GM19438 (cell line): ENCODE results near the gene CDYL.

ENCODE experiments used
- ATAC-seq: cut with Tn5 transposase; IDR thresholded peaks from one replicate; pipeline ENCODE4 v1.9.1; 2021; ENCODE audit warnings: low read depth; ENCODE audit not compliant: unreplicated experiment

The CDYL gene

GRCh38 chr6:4773181-4773580 lies 3.0 kb upstream of the CDYL start:
- ATAC-seq: no peak

- no peak for ATAC-seq
Measured at GRCh38 chr6:4774296-4774695, 1.9 kb upstream of the CDYL start.

GRCh38 chr6:4774715-4775493 lies 1.3 kb upstream of the CDYL start:
- ATAC-seq: no peak

DNA sequence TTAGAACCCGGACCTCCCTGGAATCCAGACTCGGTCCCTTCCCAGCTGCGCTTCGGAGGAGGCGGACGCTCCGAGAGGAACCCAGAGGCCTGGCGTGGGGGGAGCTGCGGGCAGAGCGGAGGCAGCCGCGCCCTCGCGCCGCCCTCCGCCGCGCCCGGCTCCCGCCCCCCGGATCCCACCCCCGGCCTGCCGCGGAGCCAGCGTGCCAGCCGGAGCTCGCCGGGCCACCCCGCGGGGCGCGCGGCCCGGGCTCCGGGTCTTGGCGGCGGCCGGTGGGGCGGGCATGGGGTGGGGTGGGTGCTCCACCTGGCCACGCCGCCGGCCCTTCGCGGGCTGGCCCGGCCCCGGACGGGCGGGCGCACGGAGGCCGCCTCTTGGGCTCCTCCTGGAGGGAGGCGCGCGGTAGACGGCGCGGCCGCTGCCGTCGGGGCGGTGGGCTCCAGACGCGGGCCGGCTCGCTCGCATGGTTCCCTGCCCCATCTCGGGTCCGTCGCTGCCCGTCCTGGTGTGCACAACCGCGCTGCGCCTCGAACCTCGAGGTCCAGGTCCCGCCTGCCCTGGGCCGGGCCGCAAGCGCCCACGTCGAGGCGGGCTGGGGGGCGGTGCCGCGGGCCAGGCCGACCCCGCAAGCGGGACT lies 592 bp upstream of the CDYL start:
- peak; percentile 41 for ATAC-seq

DNA sequence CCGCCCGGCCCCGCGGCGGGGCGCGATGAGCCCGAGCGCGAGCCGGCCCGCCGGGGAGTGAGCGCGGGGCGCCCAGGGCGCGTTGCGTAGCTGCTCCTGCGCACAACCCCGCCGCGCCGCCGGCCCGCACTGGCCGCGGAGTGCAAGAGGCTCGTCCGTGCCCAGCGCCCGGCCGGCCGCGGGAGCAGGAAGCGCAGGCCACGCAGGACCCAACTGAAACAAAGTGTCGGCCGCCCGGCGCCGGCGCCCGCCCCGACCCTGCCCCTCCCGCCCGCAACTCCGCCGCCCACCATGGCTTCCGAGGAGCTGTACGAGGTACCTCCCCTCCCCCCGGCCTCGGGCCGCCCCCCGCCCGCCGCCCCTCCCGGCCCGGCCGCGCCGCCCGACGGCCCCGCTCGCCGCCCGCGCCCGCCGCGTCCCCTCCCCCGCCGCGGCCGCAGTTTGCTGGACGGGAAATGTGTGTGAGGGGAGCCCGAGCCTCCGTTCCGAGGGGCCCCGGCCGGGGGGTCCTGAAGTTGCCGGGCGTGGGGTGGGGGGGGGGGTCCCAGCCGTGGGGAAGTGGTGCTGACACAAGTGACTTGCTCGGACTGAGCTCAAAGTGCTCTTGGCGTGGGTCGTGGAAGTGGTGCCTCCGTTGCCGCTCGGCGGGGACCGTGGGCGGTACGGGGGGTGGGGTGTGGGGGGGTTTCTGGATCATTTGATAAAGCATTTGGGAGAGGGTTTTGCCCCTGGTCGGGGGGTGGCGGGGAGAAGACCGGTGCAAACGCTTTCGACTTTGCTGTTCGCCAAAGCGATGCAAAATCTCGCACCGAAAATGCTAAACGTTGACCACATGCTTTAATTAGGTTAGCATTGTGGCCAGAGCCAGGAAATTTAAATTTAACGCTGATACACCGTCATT lies 539 bp downstream of the CDYL start:
- peak; percentile 20 for ATAC-seq

- ATAC-seq: no peak
Measured at GRCh38 chr6:4777394-4777935, 1.3 kb downstream of the CDYL start.

GRCh38 chr6:4778086-4778485 lies 1.9 kb downstream of the CDYL start:
- ATAC-seq: no peak

GRCh38 chr6:4780360-4780812 lies 4.2 kb downstream of the CDYL start:
- no peak for ATAC-seq

DNA sequence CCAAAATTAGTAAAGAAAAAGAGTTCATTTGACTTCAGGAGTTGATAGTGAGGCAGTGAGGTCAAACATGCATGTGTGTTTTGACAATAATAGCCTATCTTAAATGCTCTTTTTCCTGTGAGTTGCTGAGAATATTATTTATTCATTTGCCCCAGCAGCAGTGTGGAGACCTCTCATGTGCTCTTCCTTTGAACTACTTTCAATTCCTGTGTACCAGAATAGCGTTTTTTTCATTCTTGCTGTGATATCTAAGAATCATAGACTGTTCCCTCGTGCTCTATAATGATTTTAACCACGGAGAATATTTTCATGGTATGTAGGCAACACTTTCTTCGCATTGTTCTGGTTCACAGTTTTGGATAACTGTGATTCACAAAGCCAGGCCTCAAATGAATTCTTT lies 5.2 kb downstream of the CDYL start:
- no peak for ATAC-seq

GRCh38 chr6:4781967-4782575 lies 5.9 kb downstream of the CDYL start:
- no peak for ATAC-seq

- no peak for ATAC-seq
Measured at GRCh38 chr6:4786996-4787395, 10.8 kb downstream of the CDYL start.

- no peak for ATAC-seq
Measured at GRCh38 chr6:4788482-4788881, 12.3 kb downstream of the CDYL start.

GRCh38 chr6:4788953-4789584 lies 12.9 kb downstream of the CDYL start:
- peak; percentile 96 for ATAC-seq

DNA sequence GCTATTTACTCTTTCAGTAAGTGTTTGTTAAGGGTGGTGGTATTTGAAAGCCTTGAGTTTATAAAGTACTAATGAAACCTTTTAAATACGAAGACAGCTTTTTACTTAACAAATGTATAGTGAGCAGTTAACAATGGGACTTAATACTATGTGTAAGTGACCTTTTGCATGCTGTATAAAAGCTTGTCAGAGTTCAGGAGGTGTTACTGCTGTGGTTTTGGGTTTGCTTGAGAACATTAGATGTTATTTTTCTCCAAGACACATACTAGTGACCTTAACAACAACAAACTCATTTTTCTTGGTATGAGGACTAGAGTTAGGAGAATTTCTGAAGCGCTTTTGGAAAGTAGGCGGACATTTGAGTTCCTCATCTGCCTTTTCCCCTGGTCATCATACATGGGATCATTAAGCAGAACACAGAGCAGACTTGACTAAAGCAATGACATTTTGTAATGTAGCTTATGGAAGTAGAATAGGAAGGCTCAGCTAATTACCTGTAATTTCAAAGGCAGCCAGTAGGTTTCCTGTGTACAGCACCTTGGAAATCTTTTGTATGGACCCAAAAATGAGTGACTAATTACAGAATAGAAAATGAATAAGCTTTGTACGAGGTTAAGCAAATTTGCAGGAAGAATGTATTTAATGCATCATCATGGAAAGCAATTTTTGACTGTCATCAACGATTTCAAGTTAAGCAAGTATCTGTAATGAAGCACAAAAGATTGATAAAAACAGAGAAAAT lies 14.1 kb downstream of the CDYL start:
- ATAC-seq: no peak

GRCh38 chr6:4794140-4794707 lies 18.0 kb downstream of the CDYL start:
- ATAC-seq: no peak

GRCh38 chr6:4797587-4797986 lies 21.4 kb downstream of the CDYL start:
- ATAC-seq: no peak

GRCh38 chr6:4799912-4800311 lies 23.7 kb downstream of the CDYL start:
- no peak for ATAC-seq

DNA sequence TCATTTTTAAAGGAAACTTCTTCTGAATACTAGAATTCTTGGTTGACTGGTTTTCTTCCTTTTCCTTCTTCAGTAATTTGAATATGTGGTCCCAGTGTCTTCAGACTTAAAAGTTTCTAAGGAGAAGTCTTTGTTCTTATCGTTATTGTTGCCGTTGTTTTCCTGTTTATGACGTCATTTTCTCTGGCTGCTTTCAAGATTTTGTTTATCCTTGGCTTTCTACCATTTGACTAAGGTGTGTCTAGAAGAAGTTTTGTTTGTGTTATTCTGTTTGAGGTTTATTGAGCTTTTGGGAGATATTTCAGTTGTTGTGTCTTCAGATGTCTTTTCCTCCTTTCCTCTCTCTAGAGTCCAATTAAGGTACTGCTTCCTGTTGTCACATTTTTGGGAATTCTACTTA lies 24.5 kb downstream of the CDYL start:
- ATAC-seq: no peak

GRCh38 chr6:4801491-4802110 lies 25.4 kb downstream of the CDYL start:
- peak; percentile 52 for ATAC-seq
